ENCODE data around the gene ATP2B2. TPM values are rescaled to one million over a fixed set of nuclear protein-coding genes. Genes with fewer than 3 reads are reported as not detected.

ATP2B2 gene
- total and polyA plus RNA-seq, 10 of the 15 experiments (the other 5 are each of a cell fraction or from before 2014, with no cell fraction given), result 0.04 TPM; not detected in 9

DNA sequence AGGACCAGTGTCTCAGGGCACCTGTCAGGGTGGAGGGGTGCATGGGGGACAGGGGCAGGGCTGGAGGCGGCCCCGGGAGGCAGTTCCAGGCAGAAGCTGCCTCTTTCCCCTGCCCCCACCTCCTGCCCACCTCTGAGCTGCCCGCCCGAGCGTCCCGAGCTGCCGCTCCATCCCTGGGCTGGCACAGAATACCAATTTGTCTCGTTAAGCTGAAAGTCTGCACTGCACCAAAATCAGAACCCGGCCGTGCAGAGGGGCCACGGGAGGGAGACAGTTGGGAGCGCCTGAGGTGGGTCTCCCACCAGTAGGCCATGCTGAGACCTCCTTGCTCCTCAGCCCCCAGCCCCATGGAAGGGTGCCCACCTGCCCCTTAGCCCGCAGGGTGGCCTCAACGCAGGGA, 1.3 kb upstream of the ATP2B2 start:
- ChIA-PET CTCF (no interaction called here), RAD21 (ENCODE audit: unreplicated experiment) (no interaction called here), SMC1A (ENCODE audit: uncharacterized antibody, unreplicated experiment) (no interaction called here), POLR2A (no interaction called here)
- H3K27me3 ChIP-seq (replicated peaks in 1 of 2; ENCODE audit: control insufficient read depth in 2 of 2, insufficient read depth in 2 of 2, low read length in 1 of 2), result peaks cover 0 to 3% of the 10 kb centered on the region in 2 experiments; a peak in 3 of 4 replicates
- BruUV-seq (replicated peaks), result no TSS peak
- no peak overlapping the region for H3K4me2 ChIP-seq (ENCODE audit: control insufficient read depth, insufficient read depth)
- no peak overlapping the region for H3K9ac ChIP-seq (ENCODE audit: control insufficient read depth, insufficient read depth, low read length)
- WGBS (ENCODE audit: insufficient coverage, insufficient replicate concordance, low lambda C conversion rate, missing lambda C conversion rate), result 15% methylated on average over 13 of the region's 14 CpGs
- no peaks in the 10 kb centered on the region for H4K20me1 ChIP-seq (ENCODE audit: control insufficient read depth, insufficient read depth)
- no peaks in the 10 kb centered on the region for H3K4me1 ChIP-seq (ENCODE audit: control insufficient read depth, insufficient read depth, low read length)
- no peak for TF ChIP-seq EED (IDR thresholded peaks at IDR 0.05; ENCODE audit: low read depth)
- TF ChIP-seq NR2C1 (IDR thresholded peaks at IDR 0.05), result no peak
- no peak for TF ChIP-seq CBX3 (IDR thresholded peaks at IDR 0.05; ENCODE audit: borderline replicate concordance, low read depth)
- no peak for TF ChIP-seq RB1 (IDR thresholded peaks at IDR 0.05; ENCODE audit: borderline replicate concordance)
- TF ChIP-seq YY1 (IDR thresholded peaks at IDR 0.05; ENCODE audit: low read depth, low read length), result no peak
- no peak for TF ChIP-seq MYC (IDR thresholded peaks at IDR 0.05; ENCODE audit: insufficient read depth, insufficient read length, insufficient replicate concordance, low read length, severe bottlenecking)
- TF ChIP-seq, protein P1, sequence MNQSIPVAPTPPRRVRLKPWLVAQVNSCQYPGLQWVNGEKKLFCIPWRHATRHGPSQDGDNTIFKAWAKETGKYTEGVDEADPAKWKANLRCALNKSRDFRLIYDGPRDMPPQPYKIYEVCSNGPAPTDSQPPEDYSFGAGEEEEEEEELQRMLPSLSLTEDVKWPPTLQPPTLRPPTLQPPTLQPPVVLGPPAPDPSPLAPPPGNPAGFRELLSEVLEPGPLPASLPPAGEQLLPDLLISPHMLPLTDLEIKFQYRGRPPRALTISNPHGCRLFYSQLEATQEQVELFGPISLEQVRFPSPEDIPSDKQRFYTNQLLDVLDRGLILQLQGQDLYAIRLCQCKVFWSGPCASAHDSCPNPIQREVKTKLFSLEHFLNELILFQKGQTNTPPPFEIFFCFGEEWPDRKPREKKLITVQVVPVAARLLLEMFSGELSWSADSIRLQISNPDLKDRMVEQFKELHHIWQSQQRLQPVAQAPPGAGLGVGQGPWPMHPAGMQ (IDR thresholded peaks at IDR 0.05; ENCODE audit: borderline replicate concordance), result no peak
- TF ChIP-seq, protein P2, sequence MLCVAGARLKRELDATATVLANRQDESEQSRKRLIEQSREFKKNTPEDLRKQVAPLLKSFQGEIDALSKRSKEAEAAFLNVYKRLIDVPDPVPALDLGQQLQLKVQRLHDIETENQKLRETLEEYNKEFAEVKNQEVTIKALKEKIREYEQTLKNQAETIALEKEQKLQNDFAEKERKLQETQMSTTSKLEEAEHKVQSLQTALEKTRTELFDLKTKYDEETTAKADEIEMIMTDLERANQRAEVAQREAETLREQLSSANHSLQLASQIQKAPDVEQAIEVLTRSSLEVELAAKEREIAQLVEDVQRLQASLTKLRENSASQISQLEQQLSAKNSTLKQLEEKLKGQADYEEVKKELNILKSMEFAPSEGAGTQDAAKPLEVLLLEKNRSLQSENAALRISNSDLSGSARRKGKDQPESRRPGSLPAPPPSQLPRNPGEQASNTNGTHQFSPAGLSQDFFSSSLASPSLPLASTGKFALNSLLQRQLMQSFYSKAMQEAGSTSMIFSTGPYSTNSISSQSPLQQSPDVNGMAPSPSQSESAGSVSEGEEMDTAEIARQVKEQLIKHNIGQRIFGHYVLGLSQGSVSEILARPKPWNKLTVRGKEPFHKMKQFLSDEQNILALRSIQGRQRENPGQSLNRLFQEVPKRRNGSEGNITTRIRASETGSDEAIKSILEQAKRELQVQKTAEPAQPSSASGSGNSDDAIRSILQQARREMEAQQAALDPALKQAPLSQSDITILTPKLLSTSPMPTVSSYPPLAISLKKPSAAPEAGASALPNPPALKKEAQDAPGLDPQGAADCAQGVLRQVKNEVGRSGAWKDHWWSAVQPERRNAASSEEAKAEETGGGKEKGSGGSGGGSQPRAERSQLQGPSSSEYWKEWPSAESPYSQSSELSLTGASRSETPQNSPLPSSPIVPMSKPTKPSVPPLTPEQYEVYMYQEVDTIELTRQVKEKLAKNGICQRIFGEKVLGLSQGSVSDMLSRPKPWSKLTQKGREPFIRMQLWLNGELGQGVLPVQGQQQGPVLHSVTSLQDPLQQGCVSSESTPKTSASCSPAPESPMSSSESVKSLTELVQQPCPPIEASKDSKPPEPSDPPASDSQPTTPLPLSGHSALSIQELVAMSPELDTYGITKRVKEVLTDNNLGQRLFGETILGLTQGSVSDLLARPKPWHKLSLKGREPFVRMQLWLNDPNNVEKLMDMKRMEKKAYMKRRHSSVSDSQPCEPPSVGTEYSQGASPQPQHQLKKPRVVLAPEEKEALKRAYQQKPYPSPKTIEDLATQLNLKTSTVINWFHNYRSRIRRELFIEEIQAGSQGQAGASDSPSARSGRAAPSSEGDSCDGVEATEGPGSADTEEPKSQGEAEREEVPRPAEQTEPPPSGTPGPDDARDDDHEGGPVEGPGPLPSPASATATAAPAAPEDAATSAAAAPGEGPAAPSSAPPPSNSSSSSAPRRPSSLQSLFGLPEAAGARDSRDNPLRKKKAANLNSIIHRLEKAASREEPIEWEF (IDR thresholded peaks at IDR 0.05; ENCODE audit: insufficient replicate concordance, low read depth, low read length), result no peak
- TF ChIP-seq SRF (IDR thresholded peaks at IDR 0.05; ENCODE audit: low read depth in 2 of 2, low read length in 2 of 2), result no peak
- intact Hi-C loops (cut with micrococcal nuclease; ENCODE audit: unreplicated experiment), result no loop called here
- H3K79me2 ChIP-seq (ENCODE audit: control insufficient read depth, insufficient read depth, low read length), result no peaks in the 10 kb centered on the region
- FAIRE-seq (no peak), ATAC-seq (no peak), DNase-seq (ENCODE audit: low read depth, low spot score) (no peak)
- no peak overlapping the region for H3K27ac ChIP-seq (ENCODE audit: control insufficient read depth, insufficient read depth)
- in situ Hi-C loops (cut with MboI), result no loop called here
- H3K9me3 ChIP-seq (replicated peaks; ENCODE audit: control insufficient read depth, insufficient read depth, low read length), result no peaks in the 10 kb centered on the region
- H3K4me3 ChIP-seq, result no peak overlapping the region
- H2AFZ ChIP-seq (ENCODE audit: control insufficient read depth, low read depth, low read length), result no peak overlapping the region
- H3K36me3 ChIP-seq (ENCODE audit: control insufficient read depth in 2 of 2, insufficient read depth in 2 of 2, low read length in 1 of 2), result no peaks in the 10 kb centered on the region
